Measurements from ENCODE around the gene RNU1-4. TPM values are rescaled to one million over a fixed set of nuclear protein-coding genes. Genes with fewer than 3 reads are reported as not detected.
"Not testable (repeated sequence)": the region's sequence is repeated elsewhere in the genome, so short reads cannot be mapped to it uniquely, and the experiment has no call there.

The RNU1-4 gene
- total and polyA plus RNA-seq, 7 donors: 1,264 to 5,208 (median 3,151) TPM; not detected in 3

DNA sequence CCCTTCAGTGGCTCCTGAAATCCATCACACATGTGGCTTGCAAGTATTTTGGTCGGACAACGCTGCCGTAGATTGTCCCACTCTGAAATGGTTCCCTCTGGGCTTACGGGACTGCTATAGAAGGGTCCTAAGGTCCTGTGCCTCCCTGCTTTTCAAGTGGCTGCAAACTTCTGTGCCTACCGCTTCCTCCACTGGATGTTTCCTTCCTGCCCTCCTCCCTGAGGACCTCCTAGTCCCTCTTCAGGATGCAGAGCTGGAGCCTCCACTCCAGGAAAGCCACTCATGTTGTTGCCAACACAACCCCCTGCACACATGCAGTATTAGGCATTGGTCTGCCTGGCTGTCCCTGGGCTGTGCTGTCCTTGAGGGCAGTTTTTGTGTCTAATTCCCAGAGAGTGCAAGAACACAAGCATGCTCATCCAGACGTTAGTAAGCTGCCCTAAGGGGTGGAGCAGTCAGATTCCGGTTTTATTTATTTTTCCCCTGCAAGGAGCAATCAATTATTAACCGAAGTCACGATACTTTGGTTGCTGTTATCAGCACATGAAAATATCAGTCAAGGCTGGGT lies 26.5 kb downstream of the RNU1-4 start:
- H3K4me3 ChIP-seq; H3K36me3 ChIP-seq (ENCODE audit: insufficient read depth in 1 of 2, low read depth in 1 of 2); H3K4me1 ChIP-seq; H3K27ac ChIP-seq; intact Hi-C loops (cut with DNase I); H3K9me3 ChIP-seq; ATAC-seq; DNase-seq: not testable (repeated sequence)
- peaks cover 0 to 11% (median 0%) of the 10 kb centered on the region in 3 donors for H3K27me3 ChIP-seq (ENCODE audit: insufficient read depth in 3 of 3, low read length in 2 of 3)
- WGBS, 3 donors: 59 to 64% (median 60%) methylated on average over 8 of the region's 9 CpGs

DNA sequence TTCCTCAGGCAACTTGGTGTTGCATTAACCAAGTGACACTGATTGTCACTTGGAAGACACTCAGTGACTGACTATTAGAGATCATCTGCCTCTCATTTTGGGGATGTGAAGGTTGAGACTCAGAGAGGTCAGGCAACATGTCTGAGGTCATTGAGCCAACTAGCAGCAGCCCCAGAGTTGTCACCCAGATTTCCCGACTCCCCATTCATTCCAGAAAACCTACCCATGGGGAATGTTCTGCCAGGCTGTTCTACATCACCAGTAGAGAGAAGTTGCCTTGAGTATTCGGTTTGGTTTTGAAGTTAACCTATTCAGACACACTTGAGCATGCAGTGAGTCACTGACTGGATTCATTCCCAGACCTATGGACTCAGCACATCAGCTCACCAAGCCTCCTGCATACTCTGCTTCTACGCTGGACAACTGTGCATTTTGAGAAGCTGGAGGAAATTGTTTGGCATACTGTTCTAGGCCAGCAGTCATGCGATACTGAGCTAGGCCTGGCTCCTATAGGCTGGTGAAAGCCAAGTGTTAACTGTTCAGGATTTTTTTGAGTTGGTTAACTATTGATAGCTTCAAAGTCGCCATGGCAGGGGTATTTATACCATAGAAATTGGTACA lies 29.9 kb downstream of the RNU1-4 start:
- H3K27ac ChIP-seq; intact Hi-C loops (cut with DNase I); H3K4me3 ChIP-seq; H3K4me1 ChIP-seq; DNase-seq; H3K36me3 ChIP-seq (ENCODE audit: insufficient read depth in 1 of 2, low read depth in 1 of 2); H3K9me3 ChIP-seq: not testable (repeated sequence)
- peak in 3 of 4 donors; percentile 40 to 51 (median 45) for ATAC-seq
- WGBS, 3 donors: 67 to 74% (median 70%) methylated on average over 5 of the region's 5 CpGs
- peaks cover 0 to 20% (median 4%) of the 10 kb centered on the region in 3 donors for H3K27me3 ChIP-seq (ENCODE audit: insufficient read depth in 3 of 3, low read length in 2 of 3)

DNA sequence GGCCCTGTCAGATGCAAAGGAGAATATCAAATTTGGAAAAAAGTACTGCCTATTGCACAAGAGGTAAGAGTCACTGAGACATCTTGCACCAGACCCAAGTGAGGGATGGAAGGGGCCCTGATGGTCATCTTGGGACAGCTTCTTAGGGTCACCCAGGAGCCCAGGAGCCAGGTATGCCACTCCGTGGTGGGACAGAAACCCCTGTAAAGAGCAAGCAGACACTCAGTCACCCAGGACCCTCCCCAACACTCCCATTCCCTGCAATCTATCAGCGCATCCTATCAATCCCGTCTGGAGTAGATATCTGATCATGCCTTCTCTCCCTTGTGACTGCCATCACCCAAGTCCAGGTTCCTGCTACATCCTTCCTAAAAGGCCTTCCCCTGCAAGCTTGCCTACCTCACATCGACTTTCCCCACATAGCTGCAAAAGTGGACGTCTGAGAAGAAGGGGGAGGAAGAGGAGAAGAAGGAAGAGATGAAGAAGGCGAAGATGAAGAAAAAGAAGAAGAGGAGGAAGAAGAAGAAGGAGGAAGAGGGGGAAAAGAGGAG lies 30.7 kb downstream of the RNU1-4 start:
- H3K27me3 ChIP-seq (ENCODE audit: insufficient read depth in 3 of 3, low read length in 2 of 3): peaks cover 0 to 23% (median 4%) of the 10 kb centered on the region in 3 donors
- 77 to 79% (median 77%) methylated on average over 5 to 6 of the region's 6 CpGs for WGBS, 3 donors
- intact Hi-C loops (cut with DNase I): not testable (repeated sequence)

DNA sequence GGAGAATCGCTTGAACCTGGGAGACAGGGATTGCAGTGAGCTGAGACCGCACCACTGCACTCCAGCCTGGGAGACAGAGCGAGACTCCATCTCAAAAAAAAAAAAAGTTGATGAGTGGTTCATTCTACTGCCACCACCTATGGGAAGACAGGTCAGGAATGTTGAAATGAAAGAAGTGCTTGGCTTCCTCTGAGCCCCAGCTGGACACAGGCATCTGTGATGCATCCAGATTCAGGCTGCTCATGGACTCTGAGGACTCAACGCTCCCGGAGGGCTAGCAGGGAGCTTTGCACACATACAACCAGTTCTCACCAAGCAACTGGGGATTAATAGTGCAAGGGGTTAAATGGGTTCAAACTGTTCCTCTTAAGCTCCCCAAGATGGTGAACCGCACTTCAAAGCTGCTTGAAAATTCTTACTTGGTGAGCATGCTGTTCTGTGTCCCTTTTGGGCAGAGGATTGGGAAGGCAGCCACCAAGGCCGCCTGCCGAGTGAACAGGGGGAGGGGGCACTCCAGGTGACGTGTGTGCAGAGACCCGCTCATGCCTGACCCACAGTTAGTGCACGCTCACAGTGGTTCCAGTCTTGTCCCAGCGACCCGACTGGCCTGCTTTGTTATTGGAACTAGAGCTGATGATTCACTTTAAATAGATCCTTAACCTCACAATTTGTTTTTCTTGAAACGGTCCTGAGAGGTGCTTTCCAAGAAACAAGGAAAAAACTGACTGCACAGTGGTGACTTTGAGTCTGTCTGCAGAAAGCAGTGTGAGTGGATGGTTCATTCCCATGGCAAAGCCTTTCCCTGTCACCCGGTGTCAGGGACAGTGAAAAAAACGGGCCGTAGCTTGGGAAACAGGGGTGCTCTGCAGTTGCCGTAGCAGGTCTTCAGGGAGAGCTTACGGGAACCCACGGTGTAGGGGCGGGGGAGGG lies 32.2 kb downstream of the RNU1-4 start:
- 37 to 44% (median 43%) methylated on average over 13 of the region's 21 CpGs for WGBS, 3 donors
- ATAC-seq (peak in 3 of 4 donors; percentile 19 to 51 (median 33)), DNase-seq (peak; percentile 51 to 55)
- H3K4me1 ChIP-seq; H3K27ac ChIP-seq; intact Hi-C loops (cut with DNase I); H3K4me3 ChIP-seq; H3K9me3 ChIP-seq; H3K36me3 ChIP-seq (ENCODE audit: insufficient read depth in 1 of 2, low read depth in 1 of 2): not testable (repeated sequence)
- H3K27me3 ChIP-seq (ENCODE audit: insufficient read depth in 3 of 3, low read length in 2 of 3): peaks cover 0 to 24% (median 6%) of the 10 kb centered on the region in 3 donors

More for the DNA sequence above, 30.7 kb downstream of the RNU1-4 start:
- H3K4me3 ChIP-seq; H3K27ac ChIP-seq; H3K36me3 ChIP-seq (ENCODE audit: insufficient read depth in 1 of 2, low read depth in 1 of 2); DNase-seq; H3K4me1 ChIP-seq; H3K9me3 ChIP-seq; ATAC-seq: not testable (repeated sequence)

DNA sequence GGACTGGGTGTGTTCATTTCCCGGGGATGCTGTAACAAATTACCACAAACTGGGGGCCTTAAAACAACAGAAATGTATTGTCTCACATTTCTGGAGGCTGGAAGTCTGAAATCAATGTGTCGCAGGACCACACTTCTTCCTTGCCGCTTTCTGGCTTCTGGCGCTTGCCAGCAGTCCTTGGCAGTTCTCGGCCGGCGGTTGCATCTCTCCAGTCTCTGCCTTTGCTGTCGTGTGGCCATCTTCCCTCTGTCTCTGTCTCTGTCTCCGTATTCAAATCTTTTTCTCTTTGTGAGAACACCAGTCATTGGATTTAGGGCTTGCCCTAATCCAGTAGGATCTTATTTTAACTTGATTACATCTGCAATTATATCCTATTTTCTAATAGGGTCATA lies 32.9 kb downstream of the RNU1-4 start:
- DNase-seq (peak; percentile 23 to 56), ATAC-seq (peak in 2 of 4 donors; percentile 2 to 35)
- H3K27ac ChIP-seq; intact Hi-C loops (cut with DNase I); H3K36me3 ChIP-seq (ENCODE audit: insufficient read depth in 1 of 2, low read depth in 1 of 2); H3K4me3 ChIP-seq; H3K4me1 ChIP-seq; H3K9me3 ChIP-seq: not testable (repeated sequence)
- H3K27me3 ChIP-seq (ENCODE audit: insufficient read depth in 3 of 3, low read length in 2 of 3): peaks cover 0 to 29% (median 6%) of the 10 kb centered on the region in 3 donors
- 5 to 32% (median 15%) methylated on average over 7 to 8 of the region's 9 CpGs for WGBS, 3 donors

DNA sequence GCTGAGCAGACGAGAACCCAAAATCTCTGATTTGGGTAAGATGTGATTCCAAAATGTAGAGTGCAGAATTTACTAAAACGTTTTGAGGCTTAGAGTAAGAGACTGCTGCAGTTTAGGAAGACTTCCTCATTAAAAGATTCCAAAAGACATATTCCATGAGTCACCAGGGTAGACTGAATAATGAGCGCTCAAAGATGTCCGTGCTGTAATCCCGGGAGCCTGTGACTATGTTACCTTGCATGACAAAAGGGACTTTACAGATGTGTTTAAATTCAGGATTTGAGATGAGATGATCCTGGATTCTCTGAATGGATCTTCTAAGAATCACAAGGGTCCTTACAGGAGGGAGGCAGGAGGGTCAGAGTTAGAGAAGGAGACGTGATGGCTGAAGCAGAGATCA lies 33.4 kb downstream of the RNU1-4 start:
- H3K36me3 ChIP-seq (ENCODE audit: insufficient read depth in 1 of 2, low read depth in 1 of 2); intact Hi-C loops (cut with DNase I); ATAC-seq; H3K4me3 ChIP-seq; DNase-seq; H3K9me3 ChIP-seq; H3K4me1 ChIP-seq; H3K27ac ChIP-seq: not testable (repeated sequence)
- 45 to 57% (median 49%) methylated on average over 3 of the region's 6 CpGs for WGBS, 3 donors
- H3K27me3 ChIP-seq (ENCODE audit: insufficient read depth in 3 of 3, low read length in 2 of 3): peaks cover 0 to 29% (median 6%) of the 10 kb centered on the region in 3 donors

DNA sequence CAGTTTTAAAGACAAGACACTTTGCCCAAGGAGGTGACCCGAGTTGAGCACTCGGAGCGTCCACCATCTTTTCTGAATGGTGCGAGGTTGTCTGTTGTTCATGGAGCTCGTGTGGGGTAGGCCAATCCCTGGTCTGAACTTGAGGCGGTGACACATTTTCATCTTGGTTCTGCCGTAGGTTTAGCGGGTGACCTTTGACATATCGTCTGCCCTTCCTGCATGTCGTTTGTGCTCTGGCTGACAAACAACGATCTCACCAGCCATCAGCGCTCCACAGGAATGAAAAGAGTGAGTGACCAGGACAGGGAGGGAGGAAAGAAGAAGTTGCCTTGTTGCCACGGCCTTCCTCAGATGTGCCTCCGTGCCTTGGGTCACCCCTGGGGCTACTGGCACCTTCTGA lies 34.5 kb downstream of the RNU1-4 start:
- ATAC-seq; intact Hi-C loops (cut with DNase I): not testable (repeated sequence)
- WGBS, 3 donors: 73 to 76% (median 75%) methylated on average over 7 to 8 of the region's 14 CpGs

DNA sequence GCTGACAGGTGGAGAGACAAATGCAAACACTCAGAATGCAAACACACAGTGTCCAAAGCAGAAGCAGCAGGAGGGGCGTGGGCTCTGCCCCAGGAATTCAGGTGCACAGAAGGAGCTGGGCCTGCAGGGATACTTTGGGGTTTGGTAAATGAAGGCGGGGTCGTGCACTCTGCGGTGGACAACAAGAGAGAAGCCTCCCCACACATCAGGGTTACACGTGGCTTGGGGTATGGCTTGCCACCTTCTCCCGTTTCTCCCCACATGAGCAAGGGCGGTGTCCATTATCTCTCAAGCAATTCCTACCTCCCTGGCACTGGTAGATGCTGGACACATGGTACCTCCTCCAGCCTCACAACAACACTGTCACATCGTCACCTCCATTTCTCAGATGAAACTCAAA lies 35.0 kb downstream of the RNU1-4 start:
- ATAC-seq; H3K4me3 ChIP-seq; intact Hi-C loops (cut with DNase I); H3K27ac ChIP-seq; H3K9me3 ChIP-seq; H3K4me1 ChIP-seq; H3K36me3 ChIP-seq (ENCODE audit: insufficient read depth in 1 of 2, low read depth in 1 of 2); DNase-seq: not testable (repeated sequence)
- WGBS, 3 donors: 81 to 94% (median 90%) methylated on average over 6 of the region's 8 CpGs
- peaks cover 0 to 32% (median 6%) of the 10 kb centered on the region in 3 donors for H3K27me3 ChIP-seq (ENCODE audit: insufficient read depth in 3 of 3, low read length in 2 of 3)

More for the DNA sequence above, 34.5 kb downstream of the RNU1-4 start:
- H3K36me3 ChIP-seq (ENCODE audit: insufficient read depth in 1 of 2, low read depth in 1 of 2); H3K4me3 ChIP-seq; DNase-seq; H3K9me3 ChIP-seq; H3K27ac ChIP-seq; H3K4me1 ChIP-seq: not testable (repeated sequence)
- H3K27me3 ChIP-seq (ENCODE audit: insufficient read depth in 3 of 3, low read length in 2 of 3): peaks cover 0 to 32% (median 6%) of the 10 kb centered on the region in 3 donors

DNA sequence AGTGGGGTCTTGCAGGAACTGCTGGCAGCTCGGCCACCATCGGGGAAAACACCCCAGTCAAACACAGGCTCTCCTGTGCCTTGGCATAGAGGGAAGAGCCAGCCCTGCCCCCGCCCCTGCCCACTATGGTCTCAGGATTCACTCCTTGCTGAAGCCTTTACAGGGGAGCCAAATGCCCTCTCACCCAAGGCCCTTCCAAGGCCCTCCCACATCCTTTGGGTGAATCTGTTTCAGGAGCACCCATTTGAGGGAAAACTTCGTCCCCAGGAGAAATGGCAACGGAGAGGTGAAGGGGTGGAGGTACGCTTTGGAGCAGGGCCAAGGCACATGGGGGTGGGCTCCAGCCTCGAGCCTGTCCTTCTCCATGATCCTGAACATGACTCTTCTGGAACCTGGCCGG lies 35.9 kb downstream of the RNU1-4 start:
- H3K9me3 ChIP-seq; H3K4me3 ChIP-seq; DNase-seq; H3K36me3 ChIP-seq (ENCODE audit: insufficient read depth in 1 of 2, low read depth in 1 of 2); ATAC-seq; intact Hi-C loops (cut with DNase I); H3K4me1 ChIP-seq; H3K27ac ChIP-seq: not testable (repeated sequence)
- H3K27me3 ChIP-seq (ENCODE audit: insufficient read depth in 3 of 3, low read length in 2 of 3): peaks cover 0 to 32% (median 6%) of the 10 kb centered on the region in 3 donors
- 77 to 96% (median 86%) methylated on average over 3 to 4 of the region's 8 CpGs for WGBS, 3 donors

DNA sequence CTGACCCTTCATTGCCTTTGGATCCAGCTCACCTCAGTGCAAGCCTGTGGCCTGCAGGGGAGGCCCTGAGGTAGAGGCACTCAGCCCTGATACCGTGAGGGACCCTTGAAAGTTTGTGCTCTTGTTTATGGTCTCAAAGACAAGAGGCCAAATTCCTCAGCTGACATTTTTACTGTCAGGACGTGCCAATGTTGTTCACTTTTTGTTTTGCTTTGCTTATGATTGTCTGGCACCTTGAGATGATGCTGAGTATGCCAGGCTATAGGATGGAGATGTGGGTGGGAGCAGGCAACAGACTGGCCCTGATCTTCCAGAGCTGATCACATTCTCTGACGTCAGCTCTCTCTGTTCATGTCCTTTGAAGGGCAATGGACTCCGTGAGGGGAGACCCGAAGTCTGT lies 36.5 kb downstream of the RNU1-4 start:
- peaks cover 0 to 32% (median 6%) of the 10 kb centered on the region in 3 donors for H3K27me3 ChIP-seq (ENCODE audit: insufficient read depth in 3 of 3, low read length in 2 of 3)
- H3K27ac ChIP-seq; DNase-seq; intact Hi-C loops (cut with DNase I); H3K9me3 ChIP-seq; ATAC-seq; H3K36me3 ChIP-seq (ENCODE audit: insufficient read depth in 1 of 2, low read depth in 1 of 2); H3K4me1 ChIP-seq; H3K4me3 ChIP-seq: not testable (repeated sequence)
- WGBS, 3 donors: 67 to 79% (median 74%) methylated on average over 4 to 5 of the region's 5 CpGs
